Chondrocyte (in vitro differentiated cells): Measurements from ENCODE around the gene XAB2. TPM values are rescaled to one million over a fixed set of nuclear protein-coding genes. Genes with fewer than 3 reads are reported as not detected.

Experiments used
- DNase-seq: peaks from one replicate; pipeline ENCODE4 v3.0.0; 2021; ENCODE audit warnings: mixed read lengths, low spot score
- H3K27ac Mint-ChIP-seq: one replicate; pipeline ENCODE4 v1.8.0; 2021; ENCODE audit warnings: mild to moderate bottlenecking, moderate library complexity, mixed read lengths; ENCODE audit not compliant: unreplicated experiment
- H3K27me3 Mint-ChIP-seq: 2 replicates; pipeline ENCODE4 v1.8.0; 2021; ENCODE audit warnings: low read depth, mixed read lengths
- H3K36me3 Mint-ChIP-seq: 2 replicates; pipeline ENCODE4 v1.8.0; 2021; ENCODE audit warnings: low read depth, mixed read lengths
- H3K4me1 Mint-ChIP-seq: 2 replicates; pipeline ENCODE4 v1.8.0; 2021; ENCODE audit warnings: low read depth, mild to moderate bottlenecking, mixed read lengths
- H3K4me3 Mint-ChIP-seq: one replicate; pipeline ENCODE4 v1.8.0; 2021; ENCODE audit warnings: mild to moderate bottlenecking, moderate library complexity, mixed read lengths; ENCODE audit not compliant: unreplicated experiment
- H3K9me3 Mint-ChIP-seq: 2 replicates; pipeline ENCODE4 v1.8.0; 2021; ENCODE audit warnings: low read depth, mixed read lengths
- CTCF ChIP-seq: fragments of 200-600 bp; sonication (generic); IDR thresholded peaks from 2 replicates; pipeline ENCODE4 v1.5.0; 2021; ENCODE audit warnings: antibody characterized with exemption, mild to moderate bottlenecking, moderate library complexity
- total RNA-seq: library from RNA; stranded (reverse); gene quantifications from 3 replicates; pipeline ENCODE4 v1.2.1, GENCODE V29; 2021

The XAB2 gene
- total RNA-seq, 1 donor from 2014 or later: 27.4 TPM

DNA sequence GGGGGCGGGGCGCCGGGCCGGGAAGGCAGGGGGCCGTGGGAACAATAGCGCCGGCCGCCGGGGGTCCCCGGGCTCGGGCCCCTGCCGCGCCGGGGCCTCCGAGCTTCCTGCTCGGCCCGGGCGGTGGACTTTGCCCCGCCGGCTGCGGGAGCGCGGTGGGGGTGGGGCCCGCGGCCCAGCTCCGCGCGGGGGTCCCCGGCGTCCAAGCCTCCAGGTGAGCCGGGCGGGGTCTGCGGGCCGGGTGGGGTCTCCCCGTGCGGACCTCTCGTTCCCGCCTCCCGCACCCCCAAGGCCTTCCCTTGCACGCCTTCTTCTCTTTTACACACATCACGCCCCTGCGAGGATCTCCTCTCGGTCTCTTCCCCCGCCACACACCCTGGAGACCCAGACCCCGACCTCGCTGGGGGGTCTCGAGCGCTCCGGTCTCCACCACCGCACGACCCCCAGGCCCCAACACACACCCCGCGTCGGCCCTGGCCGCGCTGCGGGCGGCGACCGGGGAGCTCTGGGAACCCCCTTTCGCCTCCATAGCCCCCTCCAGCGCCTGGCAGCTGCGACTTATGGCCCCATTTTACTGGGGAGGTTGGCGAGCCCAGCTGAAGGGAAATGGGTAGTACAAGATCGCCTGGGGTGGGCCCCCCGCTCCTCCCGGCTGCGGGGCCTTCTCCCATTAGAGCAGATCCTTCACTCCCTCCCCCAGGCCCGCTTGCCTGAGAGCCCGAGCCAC, 33.0 kb downstream of the XAB2 start:
- DNase-seq: no peak
- peak overlapping the region; percentile 60 for H3K4me3 Mint-ChIP-seq
- no peaks in the 10 kb centered on the region for H3K36me3 Mint-ChIP-seq
- no peaks in the 10 kb centered on the region for H3K9me3 Mint-ChIP-seq
- peaks cover 34% of the 10 kb centered on the region for H3K27me3 Mint-ChIP-seq
- no peak for TF ChIP-seq CTCF
- H3K4me1 Mint-ChIP-seq: peaks cover 4% of the 10 kb centered on the region
- H3K27ac Mint-ChIP-seq: no peak overlapping the region

GRCh38 chr19:7595466-7596133, 33.7 kb downstream of the XAB2 start, which contains the start of gene CAMSAP3:
Gene CAMSAP3 (plus strand): TSS chr19:7595863. CDS start chr19:7596003, 140 bp downstream.
- Mint-ChIP-seq H3K4me1 (peaks cover 4% of the 10 kb centered on the region), H3K27me3 (peaks cover 34% of the 10 kb centered on the region), H3K27ac (no peak within 1 kb of the TSS), H3K4me3 (peak within 1 kb of the TSS; percentile 63), H3K9me3 (no peaks in the 10 kb centered on the region), H3K36me3 (no peaks in the 10 kb centered on the region)
- no peak for DNase-seq
- no peak for TF ChIP-seq CTCF

DNA sequence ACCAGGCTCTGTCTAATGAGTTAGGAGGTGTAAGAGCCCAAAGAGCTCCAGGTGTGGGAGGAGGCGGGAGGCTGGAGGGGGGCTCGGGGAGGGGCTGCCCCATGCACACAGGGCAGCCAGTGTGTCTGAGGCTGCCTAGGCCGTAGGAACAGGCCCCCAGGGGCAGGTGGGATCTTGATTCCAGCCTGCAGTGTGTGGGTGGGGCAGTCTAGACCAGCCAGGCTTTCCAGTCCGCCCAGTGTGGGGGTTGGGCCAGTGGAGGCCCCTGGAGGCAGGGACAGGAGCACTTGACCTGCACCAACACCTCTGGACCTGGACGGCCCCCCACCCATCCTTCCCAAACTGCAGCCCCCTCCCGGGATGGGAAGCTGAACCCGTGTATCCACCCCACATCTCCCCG, 39.1 kb downstream of the XAB2 start:
- Mint-ChIP-seq H3K27me3 (peaks cover 20% of the 10 kb centered on the region), H3K36me3 (no peaks in the 10 kb centered on the region), H3K9me3 (no peaks in the 10 kb centered on the region)

DNA sequence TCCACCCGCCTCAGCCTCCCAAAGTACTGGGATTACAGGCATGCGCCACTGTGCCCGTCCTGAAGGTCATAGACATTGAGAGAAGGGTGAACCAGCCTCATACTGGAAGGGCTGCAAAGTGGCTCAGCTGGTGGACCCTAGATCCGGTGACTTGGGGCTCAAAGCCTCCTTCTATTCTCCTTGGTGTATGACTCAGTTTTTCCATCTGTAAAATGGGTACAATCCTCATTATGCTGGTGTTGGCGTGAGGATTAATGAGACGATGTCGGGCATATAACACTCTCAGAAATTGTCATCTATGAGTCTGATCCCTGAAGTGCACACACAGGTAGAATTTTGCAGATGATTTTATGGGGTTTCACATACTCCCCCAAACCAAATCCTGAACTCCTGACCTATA, 39.5 kb downstream of the XAB2 start:
- Mint-ChIP-seq H3K27ac (no peak overlapping the region), H3K27me3 (peaks cover 20% of the 10 kb centered on the region), H3K4me1 (no peaks in the 10 kb centered on the region), H3K4me3 (no peak overlapping the region), H3K36me3 (no peaks in the 10 kb centered on the region), H3K9me3 (no peaks in the 10 kb centered on the region)
- no peak for DNase-seq
- no peak for TF ChIP-seq CTCF

More for the DNA sequence above, 39.1 kb downstream of the XAB2 start:
- no peak for DNase-seq
- no peak overlapping the region for H3K27ac Mint-ChIP-seq
- H3K4me3 Mint-ChIP-seq: no peak overlapping the region
- peaks cover 2% of the 10 kb centered on the region for H3K4me1 Mint-ChIP-seq
- no peak for TF ChIP-seq CTCF

- Mint-ChIP-seq H3K27me3 (peaks cover 45% of the 10 kb centered on the region), H3K27ac (no peak overlapping the region), H3K4me3 (no peak overlapping the region), H3K4me1 (no peaks in the 10 kb centered on the region), H3K36me3 (no peaks in the 10 kb centered on the region), H3K9me3 (no peaks in the 10 kb centered on the region)
- no peak for DNase-seq
- no peak for TF ChIP-seq CTCF
These were observed 46.9 kb downstream of the XAB2 start for GRCh38 chr19:7582446-7582845.
